ENCODE data around the gene EIF3B.
A peak's percentile ranks its signal among the peaks of the same experiment; 100 is the strongest.
"Not testable (repeated sequence)": the region's sequence is repeated elsewhere in the genome, so short reads cannot be mapped to it uniquely, and the experiment has no call there.

EIF3B gene

GRCh38 chr7:2403718-2404648 lies 49.4 kb downstream of the EIF3B start:
- DNase-seq: peak; percentile 40

- DNase-seq: no peak
Observed at GRCh38 chr7:2404714-2405119, 50.1 kb downstream of the EIF3B start.

- DNase-seq: no peak
Observed at GRCh38 chr7:2405201-2405600, 50.6 kb downstream of the EIF3B start.

GRCh38 chr7:2405601-2406345 lies 51.1 kb downstream of the EIF3B start:
- DNase-seq: peak; percentile 51

- peak; percentile 21 for DNase-seq
Observed at GRCh38 chr7:2409745-2410414, 55.3 kb downstream of the EIF3B start.

- no peak for DNase-seq
Observed at GRCh38 chr7:2411049-2411448, 56.4 kb downstream of the EIF3B start.

- DNase-seq: no peak
Observed at GRCh38 chr7:2411815-2412586, 57.4 kb downstream of the EIF3B start.

GRCh38 chr7:2412587-2413201 lies 58.1 kb downstream of the EIF3B start:
- DNase-seq: no peak

- DNase-seq: no peak
Observed at GRCh38 chr7:2416063-2416462, 61.4 kb downstream of the EIF3B start.

- DNase-seq: no peak
Observed at GRCh38 chr7:2416650-2417049, 62.0 kb downstream of the EIF3B start.

- DNase-seq: not testable (repeated sequence)
Observed at GRCh38 chr7:2417178-2417577, 62.6 kb downstream of the EIF3B start.

- peak; percentile 40 for DNase-seq
Observed at GRCh38 chr7:2417981-2418481, 63.4 kb downstream of the EIF3B start.

- no peak for DNase-seq
Observed at GRCh38 chr7:2420216-2420933, 65.7 kb downstream of the EIF3B start.

- no peak for DNase-seq
Observed at GRCh38 chr7:2421943-2422310, 67.3 kb downstream of the EIF3B start.

GRCh38 chr7:2425749-2426148 lies 71.1 kb downstream of the EIF3B start:
- DNase-seq: no peak
